RKO (cell line): ENCODE measurements around the gene SLC10A7.

Experiments
- DNase-seq: peaks from one replicate; pipeline ENCODE4 v3.0.0-alpha.2; 2016; ENCODE audit warnings: low spot score

SLC10A7 gene

GRCh38 chr4:146494143-146494542, 27.6 kb downstream of the SLC10A7 start:
- DNase-seq = no peak

- no peak for DNase-seq
Observed at GRCh38 chr4:146490106-146490505, 31.6 kb downstream of the SLC10A7 start.

- no peak for DNase-seq
Observed at GRCh38 chr4:146488495-146489174, 33.1 kb downstream of the SLC10A7 start.

- DNase-seq = no peak
Observed at GRCh38 chr4:146486565-146486964, 35.2 kb downstream of the SLC10A7 start.

GRCh38 chr4:146485968-146486367, 35.8 kb downstream of the SLC10A7 start:
- no peak for DNase-seq

- DNase-seq = no peak
Observed at GRCh38 chr4:146482788-146483187, 39.0 kb downstream of the SLC10A7 start.

- no peak for DNase-seq
Observed at GRCh38 chr4:146481246-146481645, 40.5 kb downstream of the SLC10A7 start.

- DNase-seq = no peak
Observed at GRCh38 chr4:146478009-146478408, 43.7 kb downstream of the SLC10A7 start.

GRCh38 chr4:146477054-146477453, 44.7 kb downstream of the SLC10A7 start:
- no peak for DNase-seq

- DNase-seq = no peak
Observed at GRCh38 chr4:146472404-146472803, 49.3 kb downstream of the SLC10A7 start.

GRCh38 chr4:146470604-146471003, 51.1 kb downstream of the SLC10A7 start:
- DNase-seq = no peak

GRCh38 chr4:146469022-146469421, 52.7 kb downstream of the SLC10A7 start:
- DNase-seq = no peak

- no peak for DNase-seq
Observed at GRCh38 chr4:146465628-146466027, 56.1 kb downstream of the SLC10A7 start.

GRCh38 chr4:146462251-146462650, 59.5 kb downstream of the SLC10A7 start:
- no peak for DNase-seq

GRCh38 chr4:146458594-146458993, 63.1 kb downstream of the SLC10A7 start:
- no peak for DNase-seq

- no peak for DNase-seq
Observed at GRCh38 chr4:146456681-146457080, 65.1 kb downstream of the SLC10A7 start.

- DNase-seq = no peak
Observed at GRCh38 chr4:146453181-146453807, 68.4 kb downstream of the SLC10A7 start.

GRCh38 chr4:146450524-146450923, 71.2 kb downstream of the SLC10A7 start:
- no peak for DNase-seq

- no peak for DNase-seq
Observed at GRCh38 chr4:146446555-146446954, 75.2 kb downstream of the SLC10A7 start.

- DNase-seq = no peak
Observed at GRCh38 chr4:146445198-146446150, 76.3 kb downstream of the SLC10A7 start.

GRCh38 chr4:146443525-146443924, 78.2 kb downstream of the SLC10A7 start:
- DNase-seq = no peak

GRCh38 chr4:146442801-146443200, 78.9 kb downstream of the SLC10A7 start:
- peak; percentile 25 for DNase-seq

GRCh38 chr4:146439999-146440398, 81.7 kb downstream of the SLC10A7 start:
- no peak for DNase-seq
